GM21737 (cell line): ENCODE measurements around the gene ACSL6.

Source experiments
- ATAC-seq: cut with Tn5 transposase; IDR thresholded peaks from one replicate; pipeline ENCODE4 v1.9.1; 2021; ENCODE audit warnings: mild to moderate bottlenecking, moderate library complexity; ENCODE audit not compliant: unreplicated experiment

Gene ACSL6

GRCh38 chr5:131984956-131985665 lies 26.3 kb downstream of the ACSL6 start:
- ATAC-seq, result no peak

DNA sequence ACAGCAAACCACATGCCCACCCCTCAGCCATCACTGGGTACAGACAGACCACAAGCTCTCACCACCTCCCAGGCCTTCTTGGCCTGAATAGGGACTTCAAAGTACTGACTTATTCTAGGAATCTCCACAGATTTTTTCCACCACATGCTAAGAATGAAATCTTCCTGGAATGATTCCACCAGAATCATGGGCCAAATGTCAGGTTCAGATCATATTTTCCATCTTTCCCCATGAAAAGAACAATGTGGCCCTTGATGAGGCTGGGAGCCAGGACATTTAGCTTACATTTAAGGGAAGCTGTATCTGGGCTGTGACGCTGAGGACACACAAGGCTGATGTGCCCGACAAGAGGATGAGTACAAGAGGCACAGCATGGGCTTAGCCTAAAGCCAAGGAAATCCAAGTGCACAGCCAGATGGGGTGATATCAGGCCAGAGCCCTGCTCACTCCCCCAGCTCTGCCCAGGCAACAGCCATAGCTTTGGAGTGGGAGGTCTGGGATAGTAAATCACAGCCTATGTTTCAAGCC lies 28.1 kb downstream of the ACSL6 start:
- ATAC-seq, result no peak

DNA sequence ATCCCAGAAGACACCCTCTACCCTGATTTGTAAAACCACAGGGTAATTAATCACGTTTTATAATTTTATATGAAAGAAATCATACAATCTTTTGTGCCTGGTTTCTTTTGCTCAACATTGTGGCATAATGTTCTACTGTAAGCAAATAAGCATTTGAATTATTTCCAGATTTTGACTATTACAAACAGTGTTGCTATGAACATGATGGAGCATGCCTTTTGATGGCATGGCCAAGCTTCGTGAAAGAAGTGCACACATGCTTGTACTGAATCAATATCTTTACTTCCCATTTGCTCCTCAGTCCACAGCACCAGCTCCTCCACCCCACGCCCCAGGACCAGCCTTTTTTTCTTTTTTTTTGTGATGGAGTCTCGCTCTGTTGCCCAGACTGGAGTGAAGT lies 29.9 kb downstream of the ACSL6 start:
- no peak for ATAC-seq

GRCh38 chr5:131980696-131981095 lies 30.8 kb downstream of the ACSL6 start:
- no peak for ATAC-seq

DNA sequence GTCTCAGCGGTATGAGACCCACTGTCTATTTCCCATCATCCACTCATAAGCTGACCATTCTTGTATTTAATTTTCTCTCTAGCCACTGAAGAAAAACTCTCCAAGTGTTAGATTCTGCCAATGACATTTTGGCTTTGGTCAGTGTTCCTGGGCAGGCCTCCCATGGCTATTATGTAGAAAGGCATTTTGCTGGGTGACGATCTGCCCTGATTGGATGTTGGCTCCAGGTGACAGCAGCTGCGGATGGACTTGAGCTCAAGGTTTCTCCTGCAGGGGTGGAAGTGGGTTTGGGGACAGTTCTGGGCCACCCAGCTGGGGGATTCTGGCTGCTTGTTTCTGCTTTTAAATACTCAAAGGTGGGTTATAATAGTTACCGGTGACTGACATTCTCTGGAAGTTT lies 31.6 kb downstream of the ACSL6 start:
- no peak for ATAC-seq

DNA sequence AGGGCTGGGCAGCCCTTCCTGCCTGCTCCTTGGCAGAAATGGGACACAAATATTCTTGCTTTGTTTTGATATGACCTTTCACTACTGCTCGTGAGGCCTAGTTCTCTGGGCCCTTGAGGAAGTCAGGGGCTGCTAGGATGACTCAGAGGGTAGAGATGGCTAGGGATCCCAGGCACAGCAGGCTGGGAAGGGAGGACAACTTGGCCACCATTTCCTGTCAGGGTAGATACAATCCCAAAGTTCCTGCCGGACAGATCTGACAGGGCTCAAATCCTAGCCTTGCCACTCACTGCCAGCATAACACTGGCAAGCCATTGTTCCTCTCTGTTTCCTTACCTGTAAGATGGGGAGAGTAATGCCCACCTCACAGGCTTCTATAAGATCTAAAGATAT lies 34.2 kb downstream of the ACSL6 start:
- ATAC-seq, result no peak

DNA sequence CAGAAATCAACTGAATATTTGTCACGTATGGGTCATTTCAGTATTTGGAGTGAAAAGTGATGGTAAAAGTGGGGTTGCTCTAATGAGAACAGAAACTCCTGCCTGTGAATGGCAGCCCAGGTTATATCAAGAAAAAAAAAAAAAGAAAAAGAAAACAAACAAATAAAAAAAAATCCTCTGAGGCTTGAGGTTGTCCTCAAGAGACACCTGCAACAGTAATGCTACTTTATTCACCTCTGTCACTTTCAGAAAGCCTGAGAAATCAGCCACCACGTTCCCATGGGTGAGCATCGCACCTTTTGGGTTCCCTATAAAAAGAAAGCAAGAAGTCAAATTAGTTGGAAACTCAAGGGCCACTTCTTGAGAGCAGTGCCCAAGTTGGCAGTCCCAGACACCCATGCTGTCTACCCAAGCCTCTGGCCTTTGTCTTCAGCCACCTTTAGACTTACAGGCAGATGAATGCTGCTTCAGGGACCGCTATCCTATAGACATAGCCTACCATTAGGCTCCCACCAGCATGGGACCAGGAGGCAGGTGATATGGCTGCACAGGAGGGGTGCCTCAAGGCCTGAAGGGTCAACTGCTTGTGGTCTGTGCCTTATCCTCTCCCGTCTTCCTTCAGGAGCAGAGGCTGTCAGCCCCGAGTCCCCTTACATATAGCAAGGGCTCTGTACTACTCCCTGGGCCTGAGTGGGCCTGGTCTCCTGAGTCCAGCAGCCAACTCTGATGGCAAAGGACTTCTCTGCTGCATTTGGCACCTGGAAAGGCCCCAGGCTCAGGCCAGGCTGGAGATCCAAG lies 34.8 kb downstream of the ACSL6 start:
- ATAC-seq, result no peak

GRCh38 chr5:131974956-131975726 lies 36.3 kb downstream of the ACSL6 start:
- no peak for ATAC-seq

- ATAC-seq, result no peak
Measured at GRCh38 chr5:131974622-131974955, 36.9 kb downstream of the ACSL6 start.

DNA sequence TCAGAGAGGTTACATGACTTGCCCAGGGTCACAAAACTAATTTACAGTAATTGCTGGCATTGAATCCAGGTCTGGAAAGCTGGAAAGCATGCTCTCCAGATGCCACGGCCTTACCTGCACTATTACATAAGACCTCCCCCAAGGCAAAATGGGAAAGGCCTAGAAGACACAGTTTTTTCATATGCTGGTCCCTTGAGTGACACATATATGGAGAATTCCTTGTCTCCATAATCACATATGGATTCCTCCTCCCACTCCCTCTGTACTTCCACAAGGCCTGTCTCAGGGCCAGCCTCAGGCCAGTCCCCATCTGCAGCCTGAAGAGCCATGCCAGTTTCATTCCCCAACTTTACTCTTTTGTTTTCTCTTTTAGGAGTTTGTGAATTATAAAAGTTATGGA lies 37.4 kb downstream of the ACSL6 start:
- no peak for ATAC-seq

DNA sequence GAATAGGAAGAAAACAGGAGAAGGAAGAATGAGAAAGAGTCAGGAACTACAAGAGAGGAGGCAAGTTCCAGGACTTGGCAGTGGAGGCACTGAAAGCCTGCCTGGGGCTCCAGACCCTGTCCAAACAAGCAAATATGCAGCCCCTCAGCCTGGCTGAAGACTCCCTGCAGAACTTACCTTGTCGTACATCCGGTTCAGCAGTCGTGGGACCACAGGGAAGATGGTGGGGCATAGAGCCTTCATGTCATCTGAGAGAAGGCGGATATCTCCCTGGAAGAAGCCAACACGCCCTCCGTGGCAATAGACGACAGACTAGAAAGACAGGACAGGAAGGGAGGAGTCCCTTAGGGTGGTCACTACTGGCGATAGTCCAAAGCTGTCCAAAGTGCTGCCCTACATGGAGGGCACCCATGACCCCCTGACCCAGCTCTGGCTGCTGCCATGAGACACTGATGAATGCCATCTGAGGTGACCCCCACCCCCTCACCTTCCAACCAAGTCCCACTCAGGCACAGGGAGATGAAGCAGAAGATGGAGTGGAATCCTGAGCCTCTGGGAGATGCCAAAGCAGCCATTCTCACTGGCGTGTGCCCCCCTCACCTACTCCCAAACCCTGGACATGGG lies 38.3 kb downstream of the ACSL6 start:
- no peak for ATAC-seq

DNA sequence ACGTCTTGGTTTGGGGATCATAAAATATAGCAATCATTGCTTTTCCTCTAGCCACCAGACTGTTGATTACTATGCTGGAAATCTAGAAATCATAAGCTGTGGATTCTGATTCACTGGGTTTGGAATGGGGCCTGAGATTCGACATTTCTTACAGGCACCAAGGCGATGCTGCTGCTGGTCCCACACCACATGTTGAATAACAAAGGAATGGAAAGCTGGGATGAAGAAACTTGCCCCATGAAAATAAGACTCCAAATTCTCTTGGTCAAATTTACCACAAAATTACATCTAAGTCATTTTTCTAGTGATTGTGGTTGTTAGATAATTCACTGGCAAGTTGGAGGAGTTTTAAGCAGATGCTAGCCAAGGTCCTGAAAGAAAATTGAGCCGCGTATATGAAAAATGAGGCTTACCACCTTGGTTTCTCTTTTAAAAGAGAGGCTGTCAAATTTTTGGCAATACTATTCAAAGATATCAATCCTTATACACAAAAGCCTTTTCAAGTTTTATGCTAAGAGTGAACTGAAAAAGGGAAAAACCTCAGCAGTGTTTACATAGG lies 43.0 kb downstream of the ACSL6 start:
- ATAC-seq, result no peak

GRCh38 chr5:131966551-131966950 lies 44.9 kb downstream of the ACSL6 start:
- ATAC-seq, result no peak

DNA sequence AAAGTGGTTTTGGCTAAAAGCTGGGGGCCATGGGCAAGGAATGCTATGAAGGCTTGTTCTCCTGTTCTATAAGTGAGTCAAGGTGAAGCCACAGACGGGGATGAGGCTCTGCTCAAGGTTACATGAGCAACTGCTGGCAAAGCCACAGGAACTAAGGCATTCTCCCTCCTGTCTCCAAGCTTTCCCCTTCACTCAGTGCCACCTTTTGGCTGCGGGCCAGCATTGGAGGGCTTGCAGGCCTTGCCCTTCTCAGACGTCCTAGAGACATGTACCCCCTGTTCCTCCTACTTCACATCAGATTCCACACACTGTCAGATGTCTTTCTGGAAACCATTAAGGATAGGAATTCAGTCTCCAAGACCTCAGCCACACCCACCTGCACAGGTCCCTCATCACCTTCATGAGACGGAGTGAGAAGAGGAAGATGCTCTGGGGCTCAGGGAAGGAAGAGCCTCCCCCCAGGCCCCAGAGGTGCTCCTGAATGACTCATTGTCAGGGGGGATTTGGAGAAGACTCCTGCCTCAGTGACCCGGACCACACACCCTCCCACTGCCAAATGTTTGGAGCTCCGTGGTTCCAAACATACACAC lies 45.5 kb downstream of the ACSL6 start:
- no peak for ATAC-seq

DNA sequence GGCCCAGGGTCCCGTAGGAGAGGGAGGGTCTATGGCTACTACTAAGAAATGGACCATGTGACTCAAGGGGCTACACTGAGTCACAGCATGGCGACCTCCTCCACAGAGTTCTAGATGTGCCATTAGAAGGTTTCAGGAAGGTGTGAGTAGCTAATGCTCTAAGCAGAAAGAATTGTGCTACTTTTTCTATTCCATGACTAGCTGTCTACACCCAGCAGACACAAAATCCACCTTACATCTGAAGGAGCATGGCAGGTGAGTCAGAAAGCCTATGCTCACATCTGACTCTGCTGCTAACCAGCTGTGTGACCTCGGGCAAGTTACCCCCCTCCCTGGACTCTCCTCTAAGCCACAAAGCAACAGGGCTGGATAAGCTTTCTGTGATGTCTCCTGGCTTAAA lies 51.6 kb downstream of the ACSL6 start:
- ATAC-seq, result no peak

- no peak for ATAC-seq
Measured at GRCh38 chr5:131959136-131959535, 52.3 kb downstream of the ACSL6 start.

DNA sequence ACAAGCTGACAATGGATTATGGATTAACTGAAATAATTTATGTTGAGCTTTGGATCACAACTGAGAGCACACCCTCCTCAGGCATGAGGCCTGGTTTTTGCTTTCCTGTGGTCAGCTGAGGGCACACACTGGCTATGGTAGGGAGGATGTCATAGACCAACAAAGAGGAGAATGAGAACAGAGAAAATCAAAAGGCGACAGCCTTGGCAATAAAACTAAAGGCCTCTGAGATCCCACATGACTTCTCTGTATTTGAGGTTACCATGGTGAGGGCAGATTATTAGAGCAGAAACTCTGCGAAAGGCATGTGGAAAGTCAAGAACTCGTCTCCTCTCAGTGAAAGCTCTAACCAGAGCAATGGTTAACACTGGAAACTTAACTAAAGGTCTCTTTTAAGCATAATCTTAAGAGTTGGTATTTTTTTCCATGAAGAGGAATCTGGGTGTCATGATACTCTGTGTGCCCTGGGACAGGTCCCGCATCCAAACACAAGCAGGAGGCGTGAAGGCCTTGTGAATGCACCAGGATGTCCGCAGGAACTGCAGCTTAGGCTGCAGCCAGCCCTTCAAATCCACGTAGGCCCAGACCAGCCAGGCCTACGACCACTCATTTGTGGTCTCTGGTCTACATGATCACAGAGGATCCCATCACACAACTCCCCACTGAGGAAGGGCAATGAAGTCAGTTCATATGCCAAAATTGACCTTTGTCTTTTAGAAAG lies 53.6 kb downstream of the ACSL6 start:
- no peak for ATAC-seq

DNA sequence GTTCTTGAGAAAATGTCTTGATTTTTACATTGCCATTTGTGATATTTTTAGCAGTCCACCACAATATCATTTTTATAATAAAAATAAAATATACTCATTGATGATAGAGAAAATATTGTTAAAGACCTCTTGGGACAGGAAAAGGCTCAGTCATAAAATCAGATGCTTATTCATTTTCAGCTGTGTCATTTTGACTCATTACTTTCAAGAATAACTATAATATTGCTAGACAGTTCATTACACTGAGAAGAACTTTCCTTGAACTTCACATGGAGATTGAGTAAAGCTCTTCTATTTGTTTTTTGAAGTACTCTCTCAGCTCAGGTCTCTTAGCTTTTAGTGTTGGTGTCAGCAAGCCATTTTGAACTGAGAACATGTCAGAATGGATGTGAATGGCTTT lies 57.5 kb downstream of the ACSL6 start:
- no peak for ATAC-seq

GRCh38 chr5:131952301-131952857 lies 59.1 kb downstream of the ACSL6 start:
- no peak for ATAC-seq

GRCh38 chr5:131950706-131951105 lies 60.8 kb downstream of the ACSL6 start:
- no peak for ATAC-seq
